SU-DHL-6 (cell line): Measurements from ENCODE around the gene ZSWIM5.

Experiments
- H2AFZ ChIP-seq: fragments of 200-600 bp; sonication (generic); 2 replicates; pipeline ENCODE4 v1.6.1; 2014; ENCODE audit warnings: low read depth, mild to moderate bottlenecking, moderate library complexity, mixed read lengths, antibody characterized with exemption, low read length; ENCODE audit not compliant: severe bottlenecking
- H3F3A ChIP-seq: fragments of 200-600 bp; shearing (Covaris generic); 2 replicates; pipeline ENCODE4 v1.6.0; 2016; ENCODE audit warnings: antibody characterized with exemption, mild to moderate bottlenecking; ENCODE audit not compliant: insufficient read depth
- H3K27ac ChIP-seq: fragments of 200-600 bp; sonication (generic); 2 replicates; pipeline ENCODE4 v1.5.1; 2016; ENCODE audit warnings: low read depth, mild to moderate bottlenecking, low read length, moderate library complexity, mixed read lengths
- H3K27me3 ChIP-seq: fragments of 200-600 bp; sonication (generic), shearing (Covaris generic); 2 replicates; pipeline ENCODE4 v1.6.0; 2014; ENCODE audit warnings: mild to moderate bottlenecking, low read length
- H3K36me3 ChIP-seq: fragments of 200-600 bp; sonication (generic); 2 replicates; pipeline ENCODE4 v1.6.1; 2014; ENCODE audit warnings: mild to moderate bottlenecking, low read length, mixed read lengths
- H3K4me2 ChIP-seq: fragments of 300-600, 200-600 bp; shearing (Covaris generic), sonication (generic); 2 replicates; pipeline ENCODE4 v1.6.0; 2014; ENCODE audit warnings: low read length, low read depth, mild to moderate bottlenecking; ENCODE audit not compliant: poor library complexity, severe bottlenecking
- H3K4me3 ChIP-seq: fragments of 200-600 bp; sonication (generic); 2 replicates; pipeline ENCODE4 v1.5.1; 2014; ENCODE audit warnings: antibody characterized with exemption, low read length, mild to moderate bottlenecking, mixed read lengths; ENCODE audit not compliant: insufficient read depth, poor library complexity, severe bottlenecking
- H3K79me2 ChIP-seq: fragments of 200-600 bp; sonication (generic); 2 replicates; pipeline ENCODE4 v1.6.1; 2014; ENCODE audit warnings: mild to moderate bottlenecking, low read length, moderate library complexity; ENCODE audit not compliant: insufficient read depth
- H3K9ac ChIP-seq: fragments of 200-600 bp; sonication (generic); 2 replicates; pipeline ENCODE4 v1.7.0; 2014; ENCODE audit warnings: mild to moderate bottlenecking, low read length
- H3K9me2 ChIP-seq: fragments of 200-600 bp; sonication (generic); replicated peaks from 2 replicates; pipeline ENCODE4 v1.6.1; 2014; ENCODE audit warnings: low read length; ENCODE audit not compliant: insufficient read depth
- H3K9me3 ChIP-seq: fragments of 200-600 bp; sonication (generic); 2 replicates; pipeline ENCODE4 v1.6.1; 2014; ENCODE audit warnings: low read length, mixed read lengths; ENCODE audit not compliant: insufficient read depth
- H4K20me1 ChIP-seq: fragments of 200-600 bp; sonication (generic); 2 replicates; pipeline ENCODE4 v1.6.1; 2014; ENCODE audit warnings: low read depth, mild to moderate bottlenecking, antibody characterized with exemption, low read length, moderate library complexity, mixed read lengths
- EZH2phosphoT487 ChIP-seq: fragments of 200-600 bp; sonication (generic), shearing (Covaris generic); conservative IDR thresholded peaks from 2 replicates; pipeline ENCODE4 v1.6.1; 2018; ENCODE audit warnings: mild to moderate bottlenecking, antibody characterized with exemption, low read length, moderate library complexity, mixed read lengths
- TF ChIP-seq, protein P1 (sequence below): fragments of 200-600 bp; sonication (generic); IDR thresholded peaks from one replicate; pipeline ENCODE4 v1.5.1; 2017; ENCODE audit warnings: antibody characterized with exemption, mild to moderate bottlenecking, low read length, moderate library complexity; ENCODE audit not compliant: insufficient read depth, poor library complexity, severe bottlenecking

The ZSWIM5 gene

GRCh38 chr1:45238846-45239245 is 32.4 kb upstream of the ZSWIM5 start:
- Histone ChIP-seq H3K36me3 (no peaks in the 10 kb centered on the region), H3K27ac (no peak overlapping the region), H3K9me2 (no peaks in the 10 kb centered on the region), H2AFZ (no peak overlapping the region), H3K4me3 (no peak overlapping the region), H4K20me1 (no peaks in the 10 kb centered on the region), H3K79me2 (no peaks in the 10 kb centered on the region), H3K9ac (no peak overlapping the region), H3F3A (no peaks in the 10 kb centered on the region), H3K27me3 (no peaks in the 10 kb centered on the region), H3K9me3 (0 out of 2 replicates have a peak, but pooled peaks cover 5% of the 10 kb centered on the region), H3K4me2 (no peak overlapping the region)
- TF ChIP-seq, protein P1, sequence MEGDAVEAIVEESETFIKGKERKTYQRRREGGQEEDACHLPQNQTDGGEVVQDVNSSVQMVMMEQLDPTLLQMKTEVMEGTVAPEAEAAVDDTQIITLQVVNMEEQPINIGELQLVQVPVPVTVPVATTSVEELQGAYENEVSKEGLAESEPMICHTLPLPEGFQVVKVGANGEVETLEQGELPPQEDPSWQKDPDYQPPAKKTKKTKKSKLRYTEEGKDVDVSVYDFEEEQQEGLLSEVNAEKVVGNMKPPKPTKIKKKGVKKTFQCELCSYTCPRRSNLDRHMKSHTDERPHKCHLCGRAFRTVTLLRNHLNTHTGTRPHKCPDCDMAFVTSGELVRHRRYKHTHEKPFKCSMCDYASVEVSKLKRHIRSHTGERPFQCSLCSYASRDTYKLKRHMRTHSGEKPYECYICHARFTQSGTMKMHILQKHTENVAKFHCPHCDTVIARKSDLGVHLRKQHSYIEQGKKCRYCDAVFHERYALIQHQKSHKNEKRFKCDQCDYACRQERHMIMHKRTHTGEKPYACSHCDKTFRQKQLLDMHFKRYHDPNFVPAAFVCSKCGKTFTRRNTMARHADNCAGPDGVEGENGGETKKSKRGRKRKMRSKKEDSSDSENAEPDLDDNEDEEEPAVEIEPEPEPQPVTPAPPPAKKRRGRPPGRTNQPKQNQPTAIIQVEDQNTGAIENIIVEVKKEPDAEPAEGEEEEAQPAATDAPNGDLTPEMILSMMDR: no peak
- TF ChIP-seq EZH2phosphoT487: no peak

DNA sequence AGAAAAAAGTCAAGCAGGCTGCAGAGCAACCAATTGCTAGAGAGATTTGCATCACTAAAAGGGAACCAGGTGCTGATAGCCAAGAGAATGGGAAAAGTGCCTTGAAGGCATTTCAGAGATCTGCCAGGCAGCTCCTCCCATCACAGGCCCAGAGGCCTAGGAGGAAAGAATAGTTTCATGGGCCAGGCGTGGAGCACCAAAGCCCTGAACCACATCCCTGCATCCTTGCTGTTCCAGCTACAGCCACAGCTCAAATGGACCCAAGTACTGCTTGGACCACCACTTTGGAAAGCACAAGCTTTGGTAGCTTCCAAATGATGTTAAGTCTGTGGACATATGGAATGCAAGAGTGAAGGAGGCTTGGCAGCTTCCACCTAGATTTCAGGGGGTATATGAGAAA is 29.7 kb upstream of the ZSWIM5 start:
- no peaks in the 10 kb centered on the region for H3K36me3 ChIP-seq
- H3K9ac ChIP-seq: no peak overlapping the region
- H3K9me2 ChIP-seq: no peaks in the 10 kb centered on the region
- H3K79me2 ChIP-seq: no peaks in the 10 kb centered on the region
- H2AFZ ChIP-seq: no peak overlapping the region
- no peaks in the 10 kb centered on the region for H3K9me3 ChIP-seq
- no peak for TF ChIP-seq EZH2phosphoT487
- TF ChIP-seq, protein P1: no peak
- H3F3A ChIP-seq: no peaks in the 10 kb centered on the region
- H4K20me1 ChIP-seq: no peaks in the 10 kb centered on the region
- H3K4me3 ChIP-seq: no peak overlapping the region
- no peaks in the 10 kb centered on the region for H3K27me3 ChIP-seq
- H3K4me2 ChIP-seq: no peak overlapping the region
- no peak overlapping the region for H3K27ac ChIP-seq

DNA sequence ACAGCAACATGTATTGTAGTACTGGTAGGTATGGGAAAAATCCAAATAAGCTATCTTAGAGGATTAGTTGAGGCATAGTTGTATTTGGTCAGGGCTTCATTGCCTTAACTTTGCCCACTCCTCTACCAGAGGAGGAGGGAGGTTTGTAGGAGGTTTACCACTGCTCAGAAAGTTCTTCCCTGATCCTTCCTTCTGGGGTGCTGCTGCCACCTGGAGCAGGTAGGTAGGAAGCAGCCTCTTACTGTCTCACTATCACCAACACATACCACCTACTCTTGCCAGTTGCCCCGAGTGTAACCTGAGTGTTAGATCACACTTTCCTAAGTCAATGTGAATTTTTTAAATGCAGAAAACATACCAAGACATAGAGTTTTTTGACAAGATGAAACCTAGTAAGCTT is 24.1 kb upstream of the ZSWIM5 start:
- no peaks in the 10 kb centered on the region for H3K9me3 ChIP-seq
- no peak for TF ChIP-seq EZH2phosphoT487
- TF ChIP-seq, protein P1: no peak
- H4K20me1 ChIP-seq: no peaks in the 10 kb centered on the region
- H3K79me2 ChIP-seq: no peaks in the 10 kb centered on the region
- H3K27me3 ChIP-seq: no peaks in the 10 kb centered on the region
- H3K27ac ChIP-seq: no peak overlapping the region
- no peak overlapping the region for H3K4me3 ChIP-seq
- no peak overlapping the region for H3K4me2 ChIP-seq
- no peaks in the 10 kb centered on the region for H3K36me3 ChIP-seq
- no peaks in the 10 kb centered on the region for H3K9me2 ChIP-seq
- H3F3A ChIP-seq: no peaks in the 10 kb centered on the region
- H3K9ac ChIP-seq: no peak overlapping the region
- H2AFZ ChIP-seq: no peak overlapping the region
